IMR-90 (cell line): ENCODE results near the gene OR1S2. TPM values are rescaled to one million over a fixed set of nuclear protein-coding genes. Genes with fewer than 3 reads are reported as not detected.

Source experiments
- ATAC-seq: fragments of 200-7000 bp; cut with Tn5 transposase; 2 replicates; pipeline ENCODE4 v1.9.1; 2020; ENCODE audit warnings: low read depth, mild to moderate bottlenecking, moderate library complexity
- BruUV-seq: library from RNA; stranded (reverse); fragments of 400-500 nt; replicated peaks from 2 replicates; lab custom pipeline; 2021; lab: Mats Ljungman, UMichigan
- CTCF ChIA-PET: fragments of 300-600 bp; formaldehyde crosslinking; extraction: SDS; loops from one replicate; lab custom pipeline; 2021; ENCODE audit warnings: antibody characterized with exemption; lab: Yijun Ruan, JAX
- POLR2A ChIA-PET: fragments of 300-600 bp; sonication (Branson Sonifier 250); formaldehyde crosslinking; loops from one replicate; lab custom pipeline; 2022; ENCODE audit warnings: antibody characterized with exemption; ENCODE audit not compliant: unreplicated experiment; lab: Charles Lee
- DNase-seq: peaks from one replicate; pipeline ENCODE4 v3.0.0; 2013
- H2AFZ ChIP-seq: replicated peaks from 2 replicates; pipeline ENCODE3; 2013; ENCODE audit warnings: low read length, mild to moderate bottlenecking; ENCODE audit not compliant: poor library complexity
- H2AK5ac ChIP-seq: 2 replicates; pipeline ENCODE4 v1.6.1; 2013; ENCODE audit warnings: low read depth, low read length, inconsistent platforms
- H2AK9ac ChIP-seq: replicated peaks from 2 replicates; pipeline ENCODE3; 2013; ENCODE audit warnings: mild to moderate bottlenecking, low read depth, low read length, moderate library complexity; ENCODE audit not compliant: poor library complexity
- H2BK120ac ChIP-seq: 2 replicates; pipeline ENCODE4 v1.6.1; 2013; ENCODE audit warnings: low read depth, low read length, inconsistent platforms
- H2BK15ac ChIP-seq: 3 replicates; pipeline ENCODE4 v1.6.1; 2013; ENCODE audit warnings: low read depth, low read length, inconsistent platforms
- H2BK20ac ChIP-seq: 2 replicates; pipeline ENCODE4 v1.6.1; 2013; ENCODE audit warnings: low read depth, mild to moderate bottlenecking, inconsistent platforms, low read length, moderate library complexity
- H2BK5ac ChIP-seq: 2 replicates; pipeline ENCODE4 v1.6.1; 2013; ENCODE audit warnings: mild to moderate bottlenecking, low read depth, low read length, inconsistent platforms; ENCODE audit not compliant: poor library complexity, severe bottlenecking
- H3K14ac ChIP-seq: replicated peaks from 2 replicates; pipeline ENCODE4 v1.6.1; 2013; ENCODE audit warnings: low read depth, low read length, inconsistent platforms
- H3K18ac ChIP-seq: 2 replicates; pipeline ENCODE4 v1.6.1; 2013; ENCODE audit warnings: low read depth, low read length, control low read depth
- H3K23ac ChIP-seq: 2 replicates; pipeline ENCODE4 v1.6.1; 2013; ENCODE audit warnings: low read depth, low read length, inconsistent platforms
- H3K27ac ChIP-seq: 2 replicates; pipeline ENCODE4 v1.5.1; 2013; ENCODE audit warnings: mild to moderate bottlenecking, control low read depth, low read length; ENCODE audit not compliant: insufficient read depth
- H3K27me3 ChIP-seq: 2 replicates; pipeline ENCODE4 v1.6.1; 2013; ENCODE audit warnings: low read length; ENCODE audit not compliant: control insufficient read depth, insufficient read depth
- H3K36me3 ChIP-seq: 2 replicates; pipeline ENCODE4 v1.6.1; 2013; ENCODE audit warnings: low read length, mixed read lengths; ENCODE audit not compliant: control insufficient read depth, insufficient read depth
- H3K4ac ChIP-seq: 2 replicates; pipeline ENCODE4 v1.6.1; 2013; ENCODE audit warnings: low read depth, low read length, inconsistent platforms
- H3K4me1 ChIP-seq: 2 replicates; pipeline ENCODE4 v1.6.1; 2013; ENCODE audit warnings: low read length, mixed read lengths; ENCODE audit not compliant: control insufficient read depth, insufficient read depth
- H3K4me2 ChIP-seq: 2 replicates; pipeline ENCODE4 v1.6.1; 2013; ENCODE audit warnings: low read depth, mild to moderate bottlenecking, control low read depth, low read length, moderate library complexity
- H3K4me3 ChIP-seq: 2 replicates; pipeline ENCODE4 v1.5.1; 2013; ENCODE audit warnings: low read depth, mild to moderate bottlenecking, control low read depth, low read length, moderate library complexity; ENCODE audit not compliant: insufficient read depth
- H3K56ac ChIP-seq: 2 replicates; pipeline ENCODE4 v1.6.1; 2013; ENCODE audit warnings: low read length, inconsistent platforms; ENCODE audit not compliant: insufficient read depth; ENCODE audit errors: extremely low read depth
- H3K79me1 ChIP-seq, 2 experiments: 2 replicates each; pipeline ENCODE4 v1.6.1; 2013; ENCODE audit warnings: low read length in 2 of 2, inconsistent platforms in 1 of 2, low read depth in 1 of 2
- H3K9ac ChIP-seq: 2 replicates; pipeline ENCODE4 v1.6.1; 2013; ENCODE audit warnings: low read depth, low read length, control low read depth
- H3K9me1 ChIP-seq: 2 replicates; pipeline ENCODE4 v1.6.1; 2013; ENCODE audit warnings: low read length, inconsistent platforms; ENCODE audit not compliant: insufficient read depth
- H3K9me3 ChIP-seq: 2 replicates; pipeline ENCODE4 v1.6.1; 2013; ENCODE audit warnings: low read length; ENCODE audit not compliant: control insufficient read depth, insufficient read depth
- H4K20me1 ChIP-seq: 2 replicates; pipeline ENCODE4 v1.6.1; 2013; ENCODE audit warnings: low read length, inconsistent platforms; ENCODE audit not compliant: insufficient read depth
- H4K5ac ChIP-seq: 2 replicates; pipeline ENCODE4 v1.6.1; 2013; ENCODE audit warnings: mild to moderate bottlenecking, low read depth, low read length, control low read depth
- H4K8ac ChIP-seq, 2 experiments: 2 replicates each; pipeline ENCODE4 v1.6.1; 2013; ENCODE audit warnings: low read depth in 2 of 2, low read length in 2 of 2, control low read depth in 1 of 2, inconsistent platforms in 1 of 2
- H4K91ac ChIP-seq: 2 replicates; pipeline ENCODE4 v1.6.1; 2013; ENCODE audit warnings: low read depth, low read length, inconsistent platforms; ENCODE audit not compliant: insufficient read depth
- ELK1 ChIP-seq: fragments of 150-350 bp; IDR thresholded peaks from 2 replicates; pipeline ENCODE4 v1.6.1; 2016; ENCODE audit warnings: low read depth, mild to moderate bottlenecking, low read length, moderate library complexity, borderline replicate concordance
- MAFK ChIP-seq: IDR thresholded peaks from 2 replicates; pipeline ENCODE4 v1.6.1; 2012; ENCODE audit warnings: low read depth, low read length, improper control_type of control experiment
- WGBS, 2 experiments: methylation state at CpG; one replicate each; pipeline versions ENCODE4 v1.1.5 to v1.1.7; 2013; ENCODE audit warnings: missing lambda C conversion rate in 2 of 2; ENCODE audit not compliant: insufficient read length in 1 of 2; ENCODE audit errors: extremely low coverage in 2 of 2; 5-methylcytosine and 5-hydroxymethylcytosine counted together
- dilution Hi-C: fragments of 300-500 bp; cut with HindIII; formaldehyde crosslinking; loops from one replicate; pipeline ENCODE4 v1.14.3; 2018; ENCODE audit warnings: low sequenced_read_pairs; ENCODE audit not compliant: unreplicated experiment
- in situ Hi-C: fragments of 300-500 bp; cut with MboI; formaldehyde crosslinking; loops from 3 replicates; pipeline ENCODE4 v1.14.3; 2019; ENCODE audit warnings: low sequenced_read_pairs, inconsistent platforms, mixed read lengths
- intact Hi-C: fragments of 100-400 bp; cut with micrococcal nuclease; formaldehyde crosslinking; loops from 2 replicates; pipeline ENCODE4 v1.10.0; 2022
- polyA plus RNA-seq, 3 experiments: library from polyadenylated mRNA; depleted of rRNA; stranded (reverse); fragments of >200 nt; gene quantifications; 2 replicates each; pipeline ENCODE4 v1.2.3, GENCODE V29; 2012; ENCODE audit warnings: low replicate concordance in 1 of 3
- total RNA-seq: library from RNA; depleted of rRNA; stranded (reverse); fragments of >200 nt; gene quantifications from 2 replicates; pipeline ENCODE4 v1.2.3, GENCODE V29; 2012

OR1S2 gene
- total and polyA plus RNA-seq, 2 of the 4 experiments (the other 2 are of a cell fraction): not detected

DNA sequence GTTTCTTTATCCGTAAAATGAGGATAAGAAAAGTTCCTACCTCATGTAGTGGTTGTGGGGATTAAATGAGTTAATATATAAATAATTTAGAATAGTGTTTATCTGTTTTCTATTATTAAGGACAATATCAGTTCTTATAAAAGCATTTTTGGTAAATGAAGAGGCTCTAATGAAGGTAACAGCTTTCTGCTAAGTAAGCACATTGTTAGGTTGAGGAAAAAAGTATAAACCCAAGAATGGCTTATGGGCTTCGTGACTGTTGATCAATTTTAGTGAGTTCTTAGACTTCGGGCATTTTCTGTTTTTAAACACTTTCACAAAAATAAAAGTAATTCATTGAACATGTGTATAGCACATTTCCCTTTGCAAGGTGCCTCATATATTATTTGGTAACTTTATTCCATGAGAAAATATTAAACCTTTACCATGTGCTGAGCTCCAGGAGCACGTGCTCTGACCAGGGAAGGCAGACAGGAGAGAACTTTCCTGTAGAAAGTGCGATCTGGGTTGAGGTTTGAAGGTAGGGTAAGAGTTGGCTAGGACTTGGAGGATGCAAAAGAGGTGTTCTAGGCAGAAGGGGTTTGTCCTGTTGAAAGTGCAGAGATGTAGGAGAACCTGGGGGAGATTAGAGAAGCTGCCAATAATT lies 26.4 kb downstream of the OR1S2 start:
- Histone ChIP-seq H4K91ac (no peak overlapping the region), H2AK5ac (no peak overlapping the region), H3K27me3 (peaks cover 6% of the 10 kb centered on the region), H4K8ac (no peak overlapping the region), H3K4me1 (no peaks in the 10 kb centered on the region), H3K9me1 (no peaks in the 10 kb centered on the region), H4K5ac (no peak overlapping the region), H2BK15ac (no peak overlapping the region), H2BK5ac (no peak overlapping the region), H2BK120ac (no peak overlapping the region), H3K14ac (no peak overlapping the region), H4K20me1 (no peaks in the 10 kb centered on the region), H3K9ac (no peak overlapping the region), H3K79me1 (no peaks in the 10 kb centered on the region), H3K18ac (no peak overlapping the region), H3K23ac (no peak overlapping the region), H2AK9ac (no peak overlapping the region), H3K27ac (no peak overlapping the region), H3K4ac (no peak overlapping the region), H3K9me3 (no peaks in the 10 kb centered on the region), H2AFZ (no peak overlapping the region), H3K4me2 (no peak overlapping the region), H3K36me3 (no peaks in the 10 kb centered on the region), H2BK20ac (no peak overlapping the region), H3K56ac (no peak overlapping the region), H3K4me3 (no peak overlapping the region)
- in situ Hi-C loops (no loop called here), intact Hi-C loops (no loop called here), dilution Hi-C loops (no loop called here)
- no peak for ATAC-seq
- 17% methylated on average over 1 of the region's 5 CpGs; no CpG with 5 or more reads in 1 of the 2 experiments for WGBS, 2 experiments
- no peak for DNase-seq
- BruUV-seq: no TSS peak
- POLR2A ChIA-PET: no interaction called here
- CTCF ChIA-PET: interaction anchor here (1.2 kb wide), 1 partner anchor 11 kb away, joined by 3 read pairs; the partner anchor contains the start of gene OR9Q2
- TF ChIP-seq ELK1: no peak
- peak; percentile 63 for TF ChIP-seq MAFK
